MM.1S (cell line): ENCODE measurements around the gene FSIP1.

Experiments
- DNase-seq: peaks from one replicate; pipeline ENCODE4 v3.0.0-alpha.2; 2015
- H2AFZ ChIP-seq: fragments of 300-600 bp; sonication (generic); 2 replicates; pipeline ENCODE4 v1.6.0; 2016; ENCODE audit warnings: antibody characterized with exemption, low read length
- H3F3A ChIP-seq: fragments of 300-600 bp; sonication (generic); 2 replicates; pipeline ENCODE4 v1.6.1; 2016; ENCODE audit warnings: mild to moderate bottlenecking, antibody characterized with exemption, low read length, moderate library complexity, mixed read lengths; ENCODE audit not compliant: insufficient read depth
- H3K27ac ChIP-seq: fragments of 300-600 bp; sonication (generic); 2 replicates; pipeline ENCODE4 v1.5.1; 2016; ENCODE audit warnings: mild to moderate bottlenecking, low read length
- H3K27me3 ChIP-seq: fragments of 300-600 bp; sonication (generic); replicated peaks from 2 replicates; pipeline ENCODE4 v1.6.0; 2016; ENCODE audit warnings: low read length; ENCODE audit not compliant: insufficient read depth
- H3K36me3 ChIP-seq: fragments of 300-600 bp; sonication (generic); replicated peaks from 2 replicates; pipeline ENCODE4 v1.6.1; 2016; ENCODE audit warnings: mild to moderate bottlenecking, low read length, mixed read lengths; ENCODE audit not compliant: insufficient read depth
- H3K4me1 ChIP-seq: fragments of 300-600 bp; sonication (generic); 2 replicates; pipeline ENCODE4 v1.6.1; 2016; ENCODE audit warnings: low read length, mixed read lengths
- H3K4me2 ChIP-seq: fragments of 300-600 bp; sonication (generic); 2 replicates; pipeline ENCODE4 v1.6.0; 2016; ENCODE audit warnings: low read depth, low read length
- H3K4me3 ChIP-seq: fragments of 300-600 bp; sonication (generic); 2 replicates; pipeline ENCODE4 v1.5.1; 2016; ENCODE audit warnings: low read length, mixed read lengths
- H3K79me2 ChIP-seq: fragments of 300-600 bp; sonication (generic); 2 replicates; pipeline ENCODE4 v1.6.1; 2016; ENCODE audit warnings: mixed run types, low read length, mixed read lengths
- H3K9ac ChIP-seq: fragments of 300-600 bp; sonication (generic); 2 replicates; pipeline ENCODE4 v1.6.1; 2016; ENCODE audit warnings: low read length, mixed read lengths
- H3K9me2 ChIP-seq: fragments of 300-600 bp; sonication (generic); replicated peaks from 2 replicates; pipeline ENCODE4 v1.6.1; 2016; ENCODE audit warnings: mild to moderate bottlenecking, low read length, mixed read lengths; ENCODE audit not compliant: insufficient read depth
- H3K9me3 ChIP-seq: fragments of 300-600 bp; sonication (generic); replicated peaks from 2 replicates; pipeline ENCODE4 v1.6.1; 2016; ENCODE audit warnings: mild to moderate bottlenecking, low read length, mixed read lengths; ENCODE audit not compliant: insufficient read depth
- H4K20me1 ChIP-seq: fragments of 300-600 bp; sonication (generic); 2 replicates; pipeline ENCODE4 v1.6.1; 2016; ENCODE audit warnings: mild to moderate bottlenecking, low read length, moderate library complexity, mixed read lengths; ENCODE audit not compliant: insufficient read depth
- CTCF ChIP-seq: fragments of 300-600 bp; sonication (generic); IDR thresholded peaks from 2 replicates; pipeline ENCODE4 v1.5.1; 2016; ENCODE audit warnings: antibody characterized with exemption, low read length, mixed read lengths
- EZH2 ChIP-seq: fragments of 300-600 bp; sonication (generic); optimal IDR thresholded peaks from 2 replicates; pipeline ENCODE3; 2017; ENCODE audit warnings: low read depth, mild to moderate bottlenecking, antibody characterized with exemption, low read length, mixed read lengths
- EZH2phosphoT487 ChIP-seq: fragments of 300-600 bp; sonication (generic); IDR thresholded peaks from 2 replicates; pipeline ENCODE4 v1.6.1; 2018; ENCODE audit warnings: antibody characterized with exemption, low read length

Gene FSIP1

GRCh38 chr15:39661776-39662175 lies 120.9 kb downstream of the FSIP1 start:
- no peaks in the 10 kb centered on the region for H3K36me3 ChIP-seq
- no peaks in the 10 kb centered on the region for H3K9me3 ChIP-seq
- no peak overlapping the region for H3K4me3 ChIP-seq
- no peak overlapping the region for H3K9ac ChIP-seq
- H3K79me2 ChIP-seq = no peaks in the 10 kb centered on the region
- TF ChIP-seq EZH2 (no peak), EZH2phosphoT487 (no peak), CTCF (no peak)
- no peaks in the 10 kb centered on the region for H3F3A ChIP-seq
- H3K4me1 ChIP-seq = no peaks in the 10 kb centered on the region
- no peak overlapping the region for H3K27ac ChIP-seq
- H2AFZ ChIP-seq = no peak overlapping the region
- no peaks in the 10 kb centered on the region for H3K27me3 ChIP-seq
- no peaks in the 10 kb centered on the region for H4K20me1 ChIP-seq
- H3K9me2 ChIP-seq = no peaks in the 10 kb centered on the region
- no peak for DNase-seq
- no peak overlapping the region for H3K4me2 ChIP-seq

- H3K27ac ChIP-seq = no peak overlapping the region
- H3K9me2 ChIP-seq = no peaks in the 10 kb centered on the region
- H2AFZ ChIP-seq = no peak overlapping the region
- no peaks in the 10 kb centered on the region for H3K27me3 ChIP-seq
- H3K4me2 ChIP-seq = no peak overlapping the region
- H3F3A ChIP-seq = no peaks in the 10 kb centered on the region
- H3K9ac ChIP-seq = no peak overlapping the region
- H3K4me3 ChIP-seq = no peak overlapping the region
- H3K9me3 ChIP-seq = no peaks in the 10 kb centered on the region
- H4K20me1 ChIP-seq = no peaks in the 10 kb centered on the region
- no peaks in the 10 kb centered on the region for H3K79me2 ChIP-seq
- H3K4me1 ChIP-seq = no peaks in the 10 kb centered on the region
- TF ChIP-seq CTCF = no peak
- no peak for TF ChIP-seq EZH2phosphoT487
- no peak for TF ChIP-seq EZH2
- H3K36me3 ChIP-seq = no peaks in the 10 kb centered on the region
- no peak for DNase-seq
Measured at GRCh38 chr15:39658740-39659139, 123.9 kb downstream of the FSIP1 start.

GRCh38 chr15:39657668-39658067 lies 125.0 kb downstream of the FSIP1 start:
- no peaks in the 10 kb centered on the region for H3K79me2 ChIP-seq
- H3K27me3 ChIP-seq = no peaks in the 10 kb centered on the region
- no peaks in the 10 kb centered on the region for H4K20me1 ChIP-seq
- H3K4me2 ChIP-seq = no peak overlapping the region
- no peak for DNase-seq
- H3K4me1 ChIP-seq = no peaks in the 10 kb centered on the region
- no peaks in the 10 kb centered on the region for H3F3A ChIP-seq
- H3K36me3 ChIP-seq = no peaks in the 10 kb centered on the region
- H3K9me3 ChIP-seq = no peaks in the 10 kb centered on the region
- no peak overlapping the region for H2AFZ ChIP-seq
- no peak overlapping the region for H3K4me3 ChIP-seq
- H3K27ac ChIP-seq = no peak overlapping the region
- H3K9ac ChIP-seq = no peak overlapping the region
- no peaks in the 10 kb centered on the region for H3K9me2 ChIP-seq
- no peak for TF ChIP-seq EZH2phosphoT487

GRCh38 chr15:39657181-39657580 lies 125.5 kb downstream of the FSIP1 start:
- H3K4me1 ChIP-seq = no peaks in the 10 kb centered on the region
- no peak for DNase-seq
- H3K9ac ChIP-seq = no peak overlapping the region
- no peak overlapping the region for H3K4me2 ChIP-seq
- H3K9me2 ChIP-seq = no peaks in the 10 kb centered on the region
- TF ChIP-seq EZH2 (no peak), CTCF (no peak), EZH2phosphoT487 (no peak)
- no peaks in the 10 kb centered on the region for H3F3A ChIP-seq
- H3K36me3 ChIP-seq = no peaks in the 10 kb centered on the region
- H3K79me2 ChIP-seq = no peaks in the 10 kb centered on the region
- no peaks in the 10 kb centered on the region for H4K20me1 ChIP-seq
- no peaks in the 10 kb centered on the region for H3K9me3 ChIP-seq
- no peak overlapping the region for H3K4me3 ChIP-seq
- H3K27ac ChIP-seq = no peak overlapping the region
- no peaks in the 10 kb centered on the region for H3K27me3 ChIP-seq
- H2AFZ ChIP-seq = no peak overlapping the region
